ENCODE results near the gene ALOX15B.
A peak's percentile ranks its signal among the peaks of the same experiment; 100 is the strongest.

ALOX15B gene

GRCh38 chr17:7997186-7997585 lies 41.7 kb upstream of the ALOX15B start:
- no peak overlapping the region for H3K9ac ChIP-seq (ENCODE audit: low read depth, low read length)
- peaks cover 5% of the 10 kb centered on the region for H3K27me3 ChIP-seq (ENCODE audit: insufficient read depth, low read length, poor library complexity)
- no peaks in the 10 kb centered on the region for H4K20me1 ChIP-seq (ENCODE audit: insufficient read depth, low read length)
- H2AFZ ChIP-seq (ENCODE audit: low read depth, low read length): no peak overlapping the region
- no peaks in the 10 kb centered on the region for H3K36me3 ChIP-seq (ENCODE audit: insufficient read depth, low read length)
- no peak overlapping the region for H3K4me3 ChIP-seq (ENCODE audit: low read depth in 1 of 2, low read length in 2 of 2)
- H3K4me1 ChIP-seq (ENCODE audit: insufficient read depth, low read length): no peaks in the 10 kb centered on the region
- H3K4me2 ChIP-seq (ENCODE audit: insufficient read depth, low read length): no peak overlapping the region
- H3K79me2 ChIP-seq (ENCODE audit: insufficient read depth, low read length): no peaks in the 10 kb centered on the region
- ATAC-seq (ENCODE audit: insufficient read depth, low read depth): peak; percentile 72; the same call in 2 of the 3 replicates
- H3K9me3 ChIP-seq (ENCODE audit: insufficient read depth, low read length, severe bottlenecking): no peaks in the 10 kb centered on the region
- H3K27ac ChIP-seq (ENCODE audit: low read length): no peak overlapping the region
- peak; percentile 51 for DNase-seq
- TF ChIP-seq EZH2 (IDR thresholded peaks at IDR 0.05; ENCODE audit: borderline replicate concordance, low read depth, low read length, severe bottlenecking) (no peak), CTCF (IDR thresholded peaks at IDR 0.05; ENCODE audit: borderline replicate concordance, extremely low read depth, low read length, poor library complexity, severe bottlenecking) (peak; percentile 51)

- Histone ChIP-seq H3K27me3 (ENCODE audit: insufficient read depth, low read length, poor library complexity) (peaks cover 7% of the 10 kb centered on the region), H3K27ac (ENCODE audit: low read length) (no peak within 1 kb of the TSS)
- no peak for ATAC-seq (ENCODE audit: insufficient read depth, low read depth)
Measured at GRCh38 chr17:8001976-8002720, 36.7 kb upstream of the ALOX15B start, which contains the start of gene GUCY2D. Gene GUCY2D, plus strand, starts transcription at chr17:8002615. Its CDS starts 433 bp downstream, at chr17:8003048.

GRCh38 chr17:8002721-8003593 lies 35.9 kb upstream of the ALOX15B start:
- no peak overlapping the region for H3K9ac ChIP-seq (ENCODE audit: low read depth, low read length)
- no peaks in the 10 kb centered on the region for H3K79me2 ChIP-seq (ENCODE audit: insufficient read depth, low read length)
- no peak for TF ChIP-seq CTCF (IDR thresholded peaks at IDR 0.05; ENCODE audit: borderline replicate concordance, extremely low read depth, low read length, poor library complexity, severe bottlenecking)
- no peak for TF ChIP-seq EZH2 (IDR thresholded peaks at IDR 0.05; ENCODE audit: borderline replicate concordance, low read depth, low read length, severe bottlenecking)
- H3K9me3 ChIP-seq (ENCODE audit: insufficient read depth, low read length, severe bottlenecking): no peaks in the 10 kb centered on the region
- no peak overlapping the region for H3K4me3 ChIP-seq (ENCODE audit: low read depth in 1 of 2, low read length in 2 of 2)
- no peak for ATAC-seq (ENCODE audit: insufficient read depth, low read depth)
- no peaks in the 10 kb centered on the region for H3K36me3 ChIP-seq (ENCODE audit: insufficient read depth, low read length)
- peaks cover 7% of the 10 kb centered on the region for H3K27me3 ChIP-seq (ENCODE audit: insufficient read depth, low read length, poor library complexity)
- no peak overlapping the region for H2AFZ ChIP-seq (ENCODE audit: low read depth, low read length)
- H3K4me1 ChIP-seq (ENCODE audit: insufficient read depth, low read length): no peaks in the 10 kb centered on the region
- H4K20me1 ChIP-seq (ENCODE audit: insufficient read depth, low read length): no peaks in the 10 kb centered on the region
- no peak overlapping the region for H3K4me2 ChIP-seq (ENCODE audit: insufficient read depth, low read length)
- H3K27ac ChIP-seq (ENCODE audit: low read length): no peak overlapping the region
- no peak for DNase-seq

More at GRCh38 chr17:8001976-8002720, 36.7 kb upstream of the ALOX15B start, which contains the start of gene GUCY2D:
- Histone ChIP-seq H3K4me3 (ENCODE audit: low read depth in 1 of 2, low read length in 2 of 2) (no peak within 1 kb of the TSS), H3K79me2 (ENCODE audit: insufficient read depth, low read length) (no peaks in the 10 kb centered on the region), H3K36me3 (ENCODE audit: insufficient read depth, low read length) (no peaks in the 10 kb centered on the region), H3K9me3 (ENCODE audit: insufficient read depth, low read length, severe bottlenecking) (no peaks in the 10 kb centered on the region), H2AFZ (ENCODE audit: low read depth, low read length) (no peak within 1 kb of the TSS), H4K20me1 (ENCODE audit: insufficient read depth, low read length) (no peaks in the 10 kb centered on the region), H3K4me1 (ENCODE audit: insufficient read depth, low read length) (no peaks in the 10 kb centered on the region), H3K4me2 (ENCODE audit: insufficient read depth, low read length) (no peak within 1 kb of the TSS), H3K9ac (ENCODE audit: low read depth, low read length) (no peak within 1 kb of the TSS)
- DNase-seq: no peak
- TF ChIP-seq EZH2 (IDR thresholded peaks at IDR 0.05; ENCODE audit: borderline replicate concordance, low read depth, low read length, severe bottlenecking): no peak
- no peak for TF ChIP-seq CTCF (IDR thresholded peaks at IDR 0.05; ENCODE audit: borderline replicate concordance, extremely low read depth, low read length, poor library complexity, severe bottlenecking)

All from DND-41 (cell line).